WTC11 (cell line): Measurements from ENCODE around the gene CCDC180. TPM values are rescaled to one million over a fixed set of nuclear protein-coding genes. Genes with fewer than 3 reads are reported as not detected.

Experiments
- ATAC-seq: fragments of 200-7000 bp; cut with Tn5 transposase; 2 replicates; pipeline ENCODE4 v1.10.0; 2021; ENCODE audit warnings: mild to moderate bottlenecking, moderate library complexity
- CTCF ChIA-PET: fragments of 300-600 bp; sonication (Branson Sonifier 250); formaldehyde crosslinking; loops from one replicate; lab custom pipeline; 2021; ENCODE audit warnings: antibody characterized with exemption; lab: Charles Lee
- POLR2A ChIA-PET: fragments of 350-600 bp; sonication (Branson Sonifier 250); formaldehyde crosslinking; loops from one replicate; lab custom pipeline; 2021; ENCODE audit warnings: antibody characterized with exemption; lab: Charles Lee
- DNase-seq: peaks from one replicate; pipeline ENCODE4 v3.0.0; 2021; ENCODE audit warnings: low spot score
- H3K27ac Mint-ChIP-seq: 2 replicates; pipeline ENCODE4 v1.8.0; 2021; ENCODE audit warnings: mixed read lengths
- H3K27me3 Mint-ChIP-seq: 2 replicates; pipeline ENCODE4 v1.8.0; 2021; ENCODE audit warnings: low read depth, mild to moderate bottlenecking, moderate library complexity, mixed read lengths
- H3K36me3 Mint-ChIP-seq: 2 replicates; pipeline ENCODE4 v1.8.0; 2021; ENCODE audit warnings: mixed read lengths
- H3K4me1 Mint-ChIP-seq: 2 replicates; pipeline ENCODE4 v1.8.0; 2022; ENCODE audit warnings: mixed read lengths
- H3K4me3 Mint-ChIP-seq: 2 replicates; pipeline ENCODE4 v1.8.0; 2021; ENCODE audit warnings: mild to moderate bottlenecking, moderate library complexity, mixed read lengths
- H3K9me3 Mint-ChIP-seq: 2 replicates; pipeline ENCODE4 v1.8.0; 2021; ENCODE audit warnings: mixed read lengths
- ATF2 ChIP-seq: sonication (generic); formaldehyde crosslinking; IDR thresholded peaks from 2 replicates; pipeline ENCODE4 v1.8.1; 2022; ENCODE audit warnings: low read depth, missing genetic modification reagents, borderline replicate concordance
- CDX4 ChIP-seq: fragments of 250-450 bp; sonication (Bioruptor Pico); IDR thresholded peaks from 2 replicates; pipeline ENCODE4 v1.9.0; 2021; ENCODE audit warnings: moderate library complexity, mild to moderate bottlenecking, inconsistent platforms, borderline replicate concordance
- CREB1 ChIP-seq: sonication (generic); formaldehyde crosslinking; IDR thresholded peaks from 2 replicates; pipeline ENCODE4 v1.8.0; 2023; ENCODE audit warnings: mild to moderate bottlenecking, missing genetic modification reagents
- CTCF ChIP-seq: fragments of 200-600 bp; IDR thresholded peaks from 2 replicates; pipeline ENCODE4 v1.8.0; 2022; ENCODE audit warnings: antibody characterized with exemption
- GABPB1 ChIP-seq: sonication (generic); formaldehyde crosslinking; IDR thresholded peaks from 2 replicates; pipeline ENCODE4 v1.8.1; 2023; ENCODE audit warnings: mild to moderate bottlenecking, missing genetic modification reagents
- GRHL2 ChIP-seq: fragments of 250-450 bp; sonication (Bioruptor Pico); IDR thresholded peaks from 2 replicates; pipeline ENCODE4 v1.8.0; 2022; ENCODE audit warnings: mild to moderate bottlenecking, moderate library complexity; ENCODE audit not compliant: insufficient replicate concordance, severe bottlenecking
- IRF1 ChIP-seq: sonication (generic); formaldehyde crosslinking; IDR thresholded peaks from 2 replicates; pipeline ENCODE4 v1.8.0; 2023; ENCODE audit warnings: missing genetic modification reagents
- JUN ChIP-seq: sonication (generic); formaldehyde crosslinking; IDR thresholded peaks from 2 replicates; pipeline ENCODE4 v1.8.0; 2023; ENCODE audit warnings: mild to moderate bottlenecking, missing genetic modification reagents
- MAX ChIP-seq: sonication (generic); formaldehyde crosslinking; IDR thresholded peaks from 2 replicates; pipeline ENCODE4 v1.8.0; 2022; ENCODE audit warnings: mild to moderate bottlenecking, missing genetic modification reagents
- MYBL2 ChIP-seq: sonication (generic); formaldehyde crosslinking; IDR thresholded peaks from 2 replicates; pipeline ENCODE4 v1.8.1; 2023; ENCODE audit warnings: mild to moderate bottlenecking, moderate library complexity, missing genetic modification reagents
- NFE2L1 ChIP-seq: sonication (generic); formaldehyde crosslinking; IDR thresholded peaks from 2 replicates; pipeline ENCODE4 v1.8.1; 2023; ENCODE audit warnings: missing genetic modification reagents
- NR1H2 ChIP-seq: sonication (generic); formaldehyde crosslinking; IDR thresholded peaks from 2 replicates; pipeline ENCODE4 v1.9.0; 2021; ENCODE audit warnings: mild to moderate bottlenecking, moderate library complexity, missing genetic modification reagents
- PREB ChIP-seq: sonication (generic); formaldehyde crosslinking; IDR thresholded peaks from 2 replicates; pipeline ENCODE4 v1.8.1; 2022; ENCODE audit warnings: mild to moderate bottlenecking, missing genetic modification reagents, moderate library complexity, borderline replicate concordance
- RELA ChIP-seq: sonication (generic); formaldehyde crosslinking; IDR thresholded peaks from 2 replicates; pipeline ENCODE4 v1.8.1; 2022; ENCODE audit warnings: missing genetic modification reagents, mild to moderate bottlenecking, borderline replicate concordance
- SMAD3 ChIP-seq: sonication (generic); formaldehyde crosslinking; IDR thresholded peaks from 2 replicates; pipeline ENCODE4 v1.8.0; 2022; ENCODE audit warnings: missing genetic modification reagents, mild to moderate bottlenecking, borderline replicate concordance
- SP1 ChIP-seq: sonication (generic); formaldehyde crosslinking; conservative IDR thresholded peaks from 2 replicates; pipeline ENCODE4 v1.8.1; 2022; ENCODE audit warnings: missing genetic modification reagents
- STAT6 ChIP-seq: sonication (generic); formaldehyde crosslinking; conservative IDR thresholded peaks from 2 replicates; pipeline ENCODE4 v1.8.1; 2023; ENCODE audit warnings: mild to moderate bottlenecking, low read depth, missing genetic modification reagents, moderate library complexity
- ZNF121 ChIP-seq: sonication (generic); formaldehyde crosslinking; IDR thresholded peaks from 2 replicates; pipeline ENCODE4 v1.8.0; 2023; ENCODE audit warnings: missing genetic modification reagents
- ZNF232 ChIP-seq: sonication (generic); formaldehyde crosslinking; IDR thresholded peaks from 2 replicates; pipeline ENCODE4 v1.8.0; 2022; ENCODE audit warnings: mild to moderate bottlenecking, missing genetic modification reagents
- ZNF317 ChIP-seq: sonication (generic); formaldehyde crosslinking; IDR thresholded peaks from 2 replicates; pipeline ENCODE4 v1.8.1; 2023; ENCODE audit warnings: low read depth, mild to moderate bottlenecking, moderate library complexity, missing genetic modification reagents, borderline replicate concordance
- ZNF396 ChIP-seq: fragments of 250-450 bp; sonication (Bioruptor Pico); IDR thresholded peaks from 2 replicates; pipeline ENCODE4 v1.8.0; 2021; ENCODE audit warnings: mild to moderate bottlenecking, moderate library complexity, borderline replicate concordance
- ZNF425 ChIP-seq: fragments of 250-450 bp; sonication (Bioruptor Pico); conservative IDR thresholded peaks from 2 replicates; pipeline ENCODE4 v1.9.0; 2021; ENCODE audit warnings: mild to moderate bottlenecking
- ZNF512 ChIP-seq: sonication (generic); formaldehyde crosslinking; IDR thresholded peaks from 2 replicates; pipeline ENCODE4 v1.8.1; 2022; ENCODE audit warnings: missing genetic modification reagents, borderline replicate concordance
- total RNA-seq: library from RNA; stranded (reverse); gene quantifications from 3 replicates; pipeline ENCODE4 v1.2.3, GENCODE V29; 2021

CCDC180 gene
- total RNA-seq, 1 experiment from 2014 or later, result 6.5 TPM

GRCh38 chr9:97327562-97327961, 20.1 kb downstream of the CCDC180 start:
- DNase-seq (no peak), ATAC-seq (no peak)
- Mint-ChIP-seq H3K4me3 (no peak overlapping the region), H3K36me3 (peaks cover 8% of the 10 kb centered on the region), H3K9me3 (no peaks in the 10 kb centered on the region), H3K27ac (no peak overlapping the region), H3K4me1 (peaks cover 10% of the 10 kb centered on the region), H3K27me3 (peaks cover 2% of the 10 kb centered on the region; the same call in 1 of the 2 replicates)
- TF ChIP-seq IRF1 (CRISPR knock-in tag), result no peak
- TF ChIP-seq RELA (CRISPR knock-in tag), result no peak
- TF ChIP-seq ZNF396 (CRISPR knock-in tag), result no peak
- TF ChIP-seq SMAD3 (CRISPR knock-in tag), result no peak
- TF ChIP-seq CREB1, result no peak
- no peak for TF ChIP-seq SP1 (CRISPR knock-in tag)
- no peak for TF ChIP-seq MAX (CRISPR knock-in tag)
- no peak for TF ChIP-seq ZNF232 (CRISPR knock-in tag)
- no peak for TF ChIP-seq PREB (CRISPR knock-in tag)
- POLR2A ChIA-PET, result no interaction called here
- CTCF ChIA-PET, result no interaction called here

GRCh38 chr9:97332993-97333392, 25.5 kb downstream of the CCDC180 start:
- Mint-ChIP-seq H3K36me3 (peaks cover 18% of the 10 kb centered on the region), H3K9me3 (peaks cover 12% of the 10 kb centered on the region), H3K4me3 (no peak overlapping the region), H3K27me3 (peaks cover 2% of the 10 kb centered on the region; the same call in 1 of the 2 replicates), H3K27ac (no peak overlapping the region), H3K4me1 (peaks cover 11% of the 10 kb centered on the region)
- POLR2A ChIA-PET, result no interaction called here
- DNase-seq (no peak), ATAC-seq (no peak)
- CTCF ChIA-PET, result interaction anchor here (0.6 kb wide), 1 partner anchor 66 kb away, joined by 4 read pairs; no protein-coding TSS in a partner anchor
- TF ChIP-seq ZNF425 (CRISPR knock-in tag) (no peak), CDX4 (CRISPR knock-in tag) (no peak), SMAD3 (CRISPR knock-in tag) (no peak), STAT6 (CRISPR knock-in tag) (no peak), MYBL2 (no peak), GRHL2 (CRISPR knock-in tag) (no peak), GABPB1 (CRISPR knock-in tag) (no peak), ZNF121 (CRISPR knock-in tag) (no peak), CTCF (no peak), ATF2 (CRISPR knock-in tag) (no peak), JUN (no peak), ZNF512 (CRISPR knock-in tag) (no peak), NFE2L1 (no peak), ZNF317 (CRISPR knock-in tag) (no peak), NR1H2 (CRISPR knock-in tag) (no peak)
